ENCODE data around the gene DSG3.

Gene DSG3

GRCh38 chr18:31444142-31444541 is 3.4 kb upstream of the DSG3 start:
- TF ChIP-seq CTCF (IDR thresholded peaks at IDR 0.05; ENCODE audit: insufficient read depth, missing control alignments): no peak
- no peak for FAIRE-seq
- no peak for DNase-seq (ENCODE audit: insufficient read length, low spot score)

GRCh38 chr18:31445908-31446307 is 1.6 kb upstream of the DSG3 start:
- DNase-seq (ENCODE audit: insufficient read length, low spot score) (no peak), FAIRE-seq (no peak)
- TF ChIP-seq CTCF (IDR thresholded peaks at IDR 0.05; ENCODE audit: insufficient read depth, missing control alignments): no peak

GRCh38 chr18:31446854-31447253 is 687 bp upstream of the DSG3 start:
- FAIRE-seq (no peak), DNase-seq (ENCODE audit: insufficient read length, low spot score) (no peak)
- no peak for TF ChIP-seq CTCF (IDR thresholded peaks at IDR 0.05; ENCODE audit: insufficient read depth, missing control alignments)

- no peak for TF ChIP-seq CTCF (IDR thresholded peaks at IDR 0.05; ENCODE audit: insufficient read depth, missing control alignments)
- DNase-seq (ENCODE audit: insufficient read length, low spot score): no peak
- no peak for FAIRE-seq
Measured at GRCh38 chr18:31450409-31450808, 2.9 kb downstream of the DSG3 start.

- DNase-seq (ENCODE audit: insufficient read length, low spot score): no peak
- no peak for TF ChIP-seq CTCF (IDR thresholded peaks at IDR 0.05; ENCODE audit: insufficient read depth, missing control alignments)
- no peak for FAIRE-seq
Measured at GRCh38 chr18:31451625-31452024, 4.1 kb downstream of the DSG3 start.

GRCh38 chr18:31454066-31454708 is 6.6 kb downstream of the DSG3 start:
- TF ChIP-seq CTCF (IDR thresholded peaks at IDR 0.05; ENCODE audit: insufficient read depth, missing control alignments): no peak
- DNase-seq (ENCODE audit: insufficient read length, low spot score): no peak
- no peak for FAIRE-seq

- FAIRE-seq: no peak
Measured at GRCh38 chr18:31469629-31470028, 22.1 kb downstream of the DSG3 start.

More at GRCh38 chr18:31469629-31470028, 22.1 kb downstream of the DSG3 start:
- TF ChIP-seq CTCF (IDR thresholded peaks at IDR 0.05; ENCODE audit: insufficient read depth, missing control alignments): no peak
- DNase-seq (ENCODE audit: insufficient read length, low spot score): no peak

All from D721Med (cell line).